WTC11 (cell line): ENCODE data around the gene VAMP2. TPM values are rescaled to one million over a fixed set of nuclear protein-coding genes. Genes with fewer than 3 reads are reported as not detected.

Source experiments
- ATAC-seq: fragments of 200-7000 bp; cut with Tn5 transposase; 2 replicates; pipeline ENCODE4 v1.10.0; 2021; ENCODE audit warnings: mild to moderate bottlenecking, moderate library complexity
- CTCF ChIA-PET: fragments of 300-600 bp; sonication (Branson Sonifier 250); formaldehyde crosslinking; loops from one replicate; lab custom pipeline; 2021; ENCODE audit warnings: antibody characterized with exemption; lab: Charles Lee
- POLR2A ChIA-PET: fragments of 350-600 bp; sonication (Branson Sonifier 250); formaldehyde crosslinking; loops from one replicate; lab custom pipeline; 2021; ENCODE audit warnings: antibody characterized with exemption; lab: Charles Lee
- DNase-seq: peaks from one replicate; pipeline ENCODE4 v3.0.0; 2021; ENCODE audit warnings: low spot score
- H3K27ac Mint-ChIP-seq: 2 replicates; pipeline ENCODE4 v1.8.0; 2021; ENCODE audit warnings: mixed read lengths
- H3K27me3 Mint-ChIP-seq: 2 replicates; pipeline ENCODE4 v1.8.0; 2021; ENCODE audit warnings: low read depth, mild to moderate bottlenecking, moderate library complexity, mixed read lengths
- H3K36me3 Mint-ChIP-seq: 2 replicates; pipeline ENCODE4 v1.8.0; 2021; ENCODE audit warnings: mixed read lengths
- H3K4me1 Mint-ChIP-seq: 2 replicates; pipeline ENCODE4 v1.8.0; 2022; ENCODE audit warnings: mixed read lengths
- H3K4me3 Mint-ChIP-seq: 2 replicates; pipeline ENCODE4 v1.8.0; 2021; ENCODE audit warnings: mild to moderate bottlenecking, moderate library complexity, mixed read lengths
- H3K9me3 Mint-ChIP-seq: 2 replicates; pipeline ENCODE4 v1.8.0; 2021; ENCODE audit warnings: mixed read lengths
- ESRRA ChIP-seq: sonication (generic); formaldehyde crosslinking; IDR thresholded peaks from 2 replicates; pipeline ENCODE4 v1.8.1; 2022; ENCODE audit warnings: mild to moderate bottlenecking, missing genetic modification reagents, borderline replicate concordance
- ETV6 ChIP-seq: sonication (generic); formaldehyde crosslinking; IDR thresholded peaks from 2 replicates; pipeline ENCODE4 v1.8.1; 2022; ENCODE audit warnings: mild to moderate bottlenecking, missing genetic modification reagents
- FOXK1 ChIP-seq: sonication (generic); formaldehyde crosslinking; IDR thresholded peaks from 2 replicates; pipeline ENCODE4 v1.8.0; 2022; ENCODE audit warnings: mild to moderate bottlenecking, moderate library complexity, missing genetic modification reagents
- GABPB1 ChIP-seq: sonication (generic); formaldehyde crosslinking; IDR thresholded peaks from 2 replicates; pipeline ENCODE4 v1.8.1; 2023; ENCODE audit warnings: mild to moderate bottlenecking, missing genetic modification reagents
- JAZF1 ChIP-seq: fragments of 250-450 bp; sonication (Bioruptor Pico); IDR thresholded peaks from 2 replicates; pipeline ENCODE4 v1.9.0; 2021; ENCODE audit warnings: moderate library complexity, mild to moderate bottlenecking, inconsistent platforms
- MLX ChIP-seq: sonication (generic); formaldehyde crosslinking; IDR thresholded peaks from 2 replicates; pipeline ENCODE4 v1.8.1; 2023; ENCODE audit warnings: mild to moderate bottlenecking, missing genetic modification reagents, moderate library complexity
- RELA ChIP-seq: sonication (generic); formaldehyde crosslinking; IDR thresholded peaks from 2 replicates; pipeline ENCODE4 v1.8.1; 2022; ENCODE audit warnings: missing genetic modification reagents, mild to moderate bottlenecking, borderline replicate concordance
- STAT6 ChIP-seq: sonication (generic); formaldehyde crosslinking; conservative IDR thresholded peaks from 2 replicates; pipeline ENCODE4 v1.8.1; 2023; ENCODE audit warnings: mild to moderate bottlenecking, low read depth, missing genetic modification reagents, moderate library complexity
- TEAD1 ChIP-seq: sonication (generic); formaldehyde crosslinking; IDR thresholded peaks from 2 replicates; pipeline ENCODE4 v1.8.0; 2022; ENCODE audit warnings: mild to moderate bottlenecking, missing genetic modification reagents
- TEAD4 ChIP-seq: sonication (generic); formaldehyde crosslinking; IDR thresholded peaks from 2 replicates; pipeline ENCODE4 v1.8.0; 2022; ENCODE audit warnings: mild to moderate bottlenecking, missing genetic modification reagents
- ZBTB43 ChIP-seq: sonication (generic); formaldehyde crosslinking; IDR thresholded peaks from 2 replicates; pipeline ENCODE4 v1.8.1; 2023; ENCODE audit warnings: mild to moderate bottlenecking, missing genetic modification reagents
- ZNF232 ChIP-seq: sonication (generic); formaldehyde crosslinking; IDR thresholded peaks from 2 replicates; pipeline ENCODE4 v1.8.0; 2022; ENCODE audit warnings: mild to moderate bottlenecking, missing genetic modification reagents
- ZNF416 ChIP-seq: fragments of 250-450 bp; sonication (Bioruptor Pico); IDR thresholded peaks from 2 replicates; pipeline ENCODE4 v1.9.0; 2021; ENCODE audit warnings: mild to moderate bottlenecking, inconsistent platforms
- total RNA-seq: library from RNA; stranded (reverse); gene quantifications from 3 replicates; pipeline ENCODE4 v1.2.3, GENCODE V29; 2021
- TF ChIP-seq, protein P1 (sequence below): sonication (generic); formaldehyde crosslinking; IDR thresholded peaks from 2 replicates; pipeline ENCODE4 v1.8.0; 2023; ENCODE audit warnings: mild to moderate bottlenecking, missing genetic modification reagents

Gene VAMP2
- total RNA-seq, 1 experiment from 2014 or later, result 27.4 TPM

- ATAC-seq (no peak), DNase-seq (no peak)
- CTCF ChIA-PET, result interaction anchor here (1.1 to 2.7 kb wide), 10 partner anchors 16 to 98 kb away, joined by 3 to 14 read pairs (median 8); partner anchors contain the start of gene ALOXE3
- Mint-ChIP-seq H3K36me3 (no peaks in the 10 kb centered on the region; the same call in 1 of the 2 replicates), H3K27me3 (peaks cover 3% of the 10 kb centered on the region; the same call in 1 of the 2 replicates), H3K27ac (no peak overlapping the region; the same call in 1 of the 2 replicates), H3K9me3 (no peaks in the 10 kb centered on the region)
- POLR2A ChIA-PET, result interaction anchor here (1.1 to 2.5 kb wide), 6 partner anchors 9 to 468 kb away, joined by 3 to 22 read pairs (median 5); partner anchors contain the start of genes AURKB, HES7 and TP53
- TF ChIP-seq ESRRA (CRISPR knock-in tag), result no peak
- no peak for TF ChIP-seq MLX
- no peak for TF ChIP-seq JAZF1 (CRISPR knock-in tag)
- TF ChIP-seq, protein P1, sequence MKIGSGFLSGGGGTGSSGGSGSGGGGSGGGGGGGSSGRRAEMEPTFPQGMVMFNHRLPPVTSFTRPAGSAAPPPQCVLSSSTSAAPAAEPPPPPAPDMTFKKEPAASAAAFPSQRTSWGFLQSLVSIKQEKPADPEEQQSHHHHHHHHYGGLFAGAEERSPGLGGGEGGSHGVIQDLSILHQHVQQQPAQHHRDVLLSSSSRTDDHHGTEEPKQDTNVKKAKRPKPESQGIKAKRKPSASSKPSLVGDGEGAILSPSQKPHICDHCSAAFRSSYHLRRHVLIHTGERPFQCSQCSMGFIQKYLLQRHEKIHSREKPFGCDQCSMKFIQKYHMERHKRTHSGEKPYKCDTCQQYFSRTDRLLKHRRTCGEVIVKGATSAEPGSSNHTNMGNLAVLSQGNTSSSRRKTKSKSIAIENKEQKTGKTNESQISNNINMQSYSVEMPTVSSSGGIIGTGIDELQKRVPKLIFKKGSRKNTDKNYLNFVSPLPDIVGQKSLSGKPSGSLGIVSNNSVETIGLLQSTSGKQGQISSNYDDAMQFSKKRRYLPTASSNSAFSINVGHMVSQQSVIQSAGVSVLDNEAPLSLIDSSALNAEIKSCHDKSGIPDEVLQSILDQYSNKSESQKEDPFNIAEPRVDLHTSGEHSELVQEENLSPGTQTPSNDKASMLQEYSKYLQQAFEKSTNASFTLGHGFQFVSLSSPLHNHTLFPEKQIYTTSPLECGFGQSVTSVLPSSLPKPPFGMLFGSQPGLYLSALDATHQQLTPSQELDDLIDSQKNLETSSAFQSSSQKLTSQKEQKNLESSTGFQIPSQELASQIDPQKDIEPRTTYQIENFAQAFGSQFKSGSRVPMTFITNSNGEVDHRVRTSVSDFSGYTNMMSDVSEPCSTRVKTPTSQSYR (CRISPR knock-in tag), result no peak
- no peak for TF ChIP-seq FOXK1 (CRISPR knock-in tag)
- no peak for TF ChIP-seq RELA (CRISPR knock-in tag)
- TF ChIP-seq TEAD4, result no peak
- no peak for TF ChIP-seq ZBTB43 (CRISPR knock-in tag)
- TF ChIP-seq ETV6 (CRISPR knock-in tag), result no peak
- TF ChIP-seq ZNF232, result no peak
- no peak for TF ChIP-seq GABPB1 (CRISPR knock-in tag)
- TF ChIP-seq, all 79 proteins: peak for 0
- Mint-ChIP-seq H3K4me3 (no peak overlapping the region), H3K4me1 (peaks cover 22% of the 10 kb centered on the region)
Observed at GRCh38 chr17:8155231-8155995, 7.3 kb downstream of the VAMP2 start.

- ChIA-PET CTCF (interaction anchor here (0.6 to 2.0 kb wide), 9 partner anchors 9 to 97 kb away, joined by 3 to 9 read pairs (median 3); partner anchors contain the start of gene AURKB), POLR2A (interaction anchor here (0.6 to 1.9 kb wide), 10 partner anchors 9 to 140 kb away, joined by 3 to 7 read pairs (median 4); partner anchors contain the start of genes AURKB and SLC25A35)
- Mint-ChIP-seq H3K9me3 (no peaks in the 10 kb centered on the region), H3K27me3 (peaks cover 3% of the 10 kb centered on the region; the same call in 1 of the 2 replicates), H3K4me1 (peaks cover 17% of the 10 kb centered on the region), H3K36me3 (no peaks in the 10 kb centered on the region; the same call in 1 of the 2 replicates), H3K4me3 (no peak overlapping the region), H3K27ac (peak overlapping the region; percentile 100; the same call in 1 of the 2 replicates)
- DNase-seq, result no peak
- no peak for ATAC-seq
- TF ChIP-seq STAT6 (CRISPR knock-in tag), result no peak
- no peak for TF ChIP-seq TEAD1 (CRISPR knock-in tag)
- TF ChIP-seq ZNF416 (CRISPR knock-in tag), result no peak
- TF ChIP-seq ZBTB43 (CRISPR knock-in tag), result no peak
- TF ChIP-seq TEAD4, result no peak
Observed at GRCh38 chr17:8154608-8155155, 8.1 kb downstream of the VAMP2 start.
